A549 (cell line): ENCODE measurements around the gene CCND1.

Source experiments
- MYC ChIP-seq: IDR thresholded peaks from 2 replicates; pipeline ENCODE4 v1.6.1; 2012; ENCODE audit warnings: mild to moderate bottlenecking, inconsistent platforms, low read length, improper control_type of control experiment, borderline replicate concordance
- POLR2A ChIP-seq: IDR thresholded peaks from 2 replicates; pipeline ENCODE4 v1.6.1; 2012; ENCODE audit warnings: mild to moderate bottlenecking, low read length
- RARB ChIP-seq: fragments of 250-450 bp; sonication (Bioruptor Pico); IDR thresholded peaks from 2 replicates; pipeline ENCODE4 v1.8.0; 2021; ENCODE audit warnings: mild to moderate bottlenecking, moderate library complexity
- USF2 ChIP-seq: fragments of 450-650 bp; IDR thresholded peaks from 2 replicates; pipeline ENCODE4 v1.6.1; 2014; ENCODE audit warnings: antibody characterized with exemption

- TF ChIP-seq RARB (CRISPR knock-in tag) (no peak), MYC (no peak), USF2 (no peak), POLR2A (no peak)
Measured at GRCh38 chr11:69657456-69657910, 16.5 kb downstream of the CCND1 start.
